HepG2 (cell line): ENCODE results near the gene MBTPS1. TPM values are rescaled to one million over a fixed set of nuclear protein-coding genes. Genes with fewer than 3 reads are reported as not detected.
A peak's percentile ranks its signal among the peaks of the same experiment; 100 is the strongest.

ENCODE experiments used
- CEBPG ChIP-seq: IDR thresholded peaks from 2 replicates; pipeline ENCODE4 v1.6.1; 2016
- FOXM1 ChIP-seq: sonication (generic); formaldehyde crosslinking; IDR thresholded peaks from 2 replicates; pipeline ENCODE4 v1.5.0; 2020; ENCODE audit warnings: missing genetic modification reagents
- HNRNPK ChIP-seq: fragments of 200-400 bp; formaldehyde crosslinking; IDR thresholded peaks from 2 replicates; pipeline ENCODE4 v1.6.1; 2018; ENCODE audit warnings: low read length, low read depth, moderate library complexity, mild to moderate bottlenecking; ENCODE audit not compliant: poor library complexity, severe bottlenecking
- HOXA5 ChIP-seq: sonication (generic); formaldehyde crosslinking; IDR thresholded peaks from 2 replicates; pipeline ENCODE4 v1.4.0; 2020; ENCODE audit warnings: missing genetic modification reagents
- PAWR ChIP-seq: sonication (generic); formaldehyde crosslinking; IDR thresholded peaks from 2 replicates; pipeline ENCODE4 v1.4.0; 2020; ENCODE audit warnings: missing genetic modification reagents, mild to moderate bottlenecking, borderline replicate concordance
- PCBP2 ChIP-seq: fragments of 200-400 bp; formaldehyde crosslinking; optimal IDR thresholded peaks from 2 replicates; pipeline ENCODE3; 2018; ENCODE audit warnings: low read length, low read depth; ENCODE audit not compliant: poor library complexity, severe bottlenecking
- PRMT3 ChIP-seq: sonication (generic); formaldehyde crosslinking; IDR thresholded peaks from 2 replicates; pipeline ENCODE4 v1.8.1; 2022; ENCODE audit warnings: low read depth, mild to moderate bottlenecking, moderate library complexity, missing genetic modification reagents, borderline replicate concordance
- RERE ChIP-seq: IDR thresholded peaks from 2 replicates; pipeline ENCODE4 v1.6.1; 2016; ENCODE audit warnings: low read depth, missing genetic modification reagents, missing compliant biosample characterization
- REXO4 ChIP-seq: sonication (generic); formaldehyde crosslinking; IDR thresholded peaks from 2 replicates; pipeline ENCODE4 v1.8.0; 2022; ENCODE audit warnings: missing genetic modification reagents, mild to moderate bottlenecking, borderline replicate concordance
- SSRP1 ChIP-seq: IDR thresholded peaks from 2 replicates; pipeline ENCODE4 v1.6.1; 2016; ENCODE audit warnings: control low read depth
- ZBTB4 ChIP-seq: sonication (generic); formaldehyde crosslinking; IDR thresholded peaks from 2 replicates; pipeline ENCODE4 v1.4.0; 2020; ENCODE audit warnings: missing genetic modification reagents, mild to moderate bottlenecking, borderline replicate concordance
- ZNF264 ChIP-seq: sonication (generic); formaldehyde crosslinking; IDR thresholded peaks from 2 replicates; pipeline ENCODE4 v1.4.0; 2020; ENCODE audit warnings: missing genetic modification reagents
- ZNF550 ChIP-seq: sonication (generic); formaldehyde crosslinking; IDR thresholded peaks from 2 replicates; pipeline ENCODE4 v1.4.0; 2020; ENCODE audit warnings: mild to moderate bottlenecking, missing genetic modification reagents, borderline replicate concordance
- ZNF646 ChIP-seq: sonication (generic); formaldehyde crosslinking; IDR thresholded peaks from 2 replicates; pipeline ENCODE4 v1.9.0; 2021; ENCODE audit warnings: mild to moderate bottlenecking, missing genetic modification reagents
- polyA plus RNA-seq, 8 experiments: library from polyadenylated mRNA; depleted of rRNA in 3 of 8; stranded (reverse) in 7 of 8; unstranded in 1 of 8; fragments of >200 nt; fragmentation: Illumina TruSeq in 4 of 8; extraction: Trizol in 4 of 8; gene quantifications; 2 replicates each; pipeline versions ENCODE4 v1.2.1 to v1.2.3, GENCODE V29; 2011 to 2016; ENCODE audit warnings: low read depth in 4 of 8, missing spikeins in 1 of 8, mixed read lengths in 1 of 8; ENCODE audit not compliant: insufficient read depth in 1 of 8
- total RNA-seq, 5 experiments: library from RNA; depleted of rRNA; stranded (reverse); fragments of >200 nt; fragmentation: Illumina TruSeq; extraction: Trizol; gene quantifications; 2 replicates each; pipeline ENCODE4 v1.2.3, GENCODE V29; 2016; ENCODE audit warnings: low read depth in 1 of 5

The MBTPS1 gene
- total and polyA plus RNA-seq, 2 of the 13 experiments (the other 11 are each of a cell fraction or from before 2014, with no cell fraction given): 56.7 to 91.3 TPM

GRCh38 chr16:84139628-84140258 lies 23.0 kb upstream of the MBTPS1 start (continued):
- TF ChIP-seq ZNF646 (CRISPR knock-in tag) (no peak), HNRNPK (no peak), PCBP2 (no peak), PRMT3 (CRISPR knock-in tag) (no peak), ZBTB4 (CRISPR knock-in tag) (no peak), REXO4 (CRISPR knock-in tag) (no peak), PAWR (CRISPR knock-in tag) (no peak), CEBPG (CRISPR knock-in tag) (0 out of 2 replicates have a peak, but pooled peaks have one; percentile 3), ZNF550 (CRISPR knock-in tag) (0 out of 2 replicates have a peak, but pooled peaks have one; percentile 7), SSRP1 (0 out of 2 replicates have a peak, but pooled peaks have one; percentile 1), RERE (no peak), HOXA5 (CRISPR knock-in tag) (no peak), FOXM1 (CRISPR knock-in tag) (no peak), ZNF264 (CRISPR knock-in tag) (no peak)
